ENCODE results near the gene JAKMIP2. TPM values are rescaled to one million over a fixed set of nuclear protein-coding genes. Genes with fewer than 3 reads are reported as not detected.

The JAKMIP2 gene
- polyA plus RNA-seq, 1 donor from 2014 or later = 46.3 TPM

DNA sequence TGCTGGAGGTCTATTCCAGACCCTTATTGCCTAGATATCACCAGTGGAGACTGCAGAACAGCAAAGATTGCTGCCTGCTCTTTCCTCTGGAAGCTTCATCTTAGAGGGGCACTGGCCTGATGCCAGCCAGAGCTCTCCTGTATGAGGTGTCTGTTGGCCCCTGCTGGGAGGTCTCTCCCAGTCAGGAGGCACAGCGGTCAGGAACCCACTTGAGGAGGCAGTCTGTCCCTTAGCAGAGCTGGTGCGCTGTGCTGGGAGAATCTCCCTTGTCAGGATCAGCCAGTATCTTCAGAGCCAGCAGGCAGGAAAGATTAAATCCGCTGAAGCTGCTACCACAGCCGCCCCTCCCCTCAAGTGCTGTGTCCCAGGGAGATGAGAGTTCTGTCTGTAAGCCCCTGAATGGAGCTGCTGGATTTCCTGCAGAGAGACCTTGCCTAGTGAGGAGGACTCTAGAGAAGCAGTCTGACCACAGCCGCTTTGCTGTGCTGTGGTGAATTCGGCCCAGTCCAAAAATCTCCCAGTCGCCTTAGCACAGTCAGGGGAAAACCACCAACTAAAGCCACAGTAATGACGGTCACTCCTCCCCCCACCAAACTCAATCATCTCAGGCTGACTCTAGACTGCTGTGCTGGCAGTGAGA lies 124.1 kb downstream of the JAKMIP2 start:
- no peaks in the 10 kb centered on the region for H4K20me1 ChIP-seq (ENCODE audit: insufficient read depth)
- H3K36me3 ChIP-seq (ENCODE audit: insufficient read depth, low read length) = peaks cover 14% of the 10 kb centered on the region
- H3K4me3 ChIP-seq (ENCODE audit: low read length) = no peak overlapping the region
- H3K4me2 ChIP-seq (ENCODE audit: low read length) = no peak overlapping the region
- no peak overlapping the region for H2AFZ ChIP-seq (ENCODE audit: low read depth, low read length)
- H3K27ac ChIP-seq (ENCODE audit: low read length) = no peak overlapping the region
- H3K9me2 ChIP-seq (ENCODE audit: insufficient read depth, low read length) = no peaks in the 10 kb centered on the region
- TF ChIP-seq SMC3 (conservative IDR thresholded peaks at IDR 0.05; ENCODE audit: poor library complexity) = no peak
- no peak overlapping the region for H3K9ac ChIP-seq (ENCODE audit: low read length)
- no peaks in the 10 kb centered on the region for H3K79me2 ChIP-seq (replicated peaks; ENCODE audit: insufficient read depth, low read length)
- no peaks in the 10 kb centered on the region for H3F3A ChIP-seq (ENCODE audit: insufficient read depth, low read length, poor library complexity, severe bottlenecking)
- H3K9me3 ChIP-seq (ENCODE audit: low read length) = peaks cover 9% of the 10 kb centered on the region
- no peaks in the 10 kb centered on the region for H3K27me3 ChIP-seq (ENCODE audit: insufficient read depth, low read depth, low read length)

DNA sequence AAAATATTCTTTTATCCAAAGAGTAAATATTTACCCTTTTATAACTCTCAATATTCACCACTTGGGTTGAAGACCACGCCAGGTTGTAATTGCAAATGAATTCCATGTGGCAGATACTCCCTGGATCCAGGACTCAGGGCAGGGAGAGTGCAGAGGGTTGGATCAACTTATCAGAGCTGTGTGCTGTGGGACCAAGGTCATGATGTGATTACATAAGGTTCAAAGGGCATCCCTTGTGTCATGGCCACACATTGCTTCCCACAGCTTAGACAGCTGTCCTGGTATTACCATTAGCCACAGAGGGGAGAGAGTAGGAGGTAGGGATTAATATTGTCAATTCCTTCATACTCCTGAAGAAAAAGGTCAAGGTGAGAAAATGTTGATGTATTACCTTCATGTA lies 133.9 kb downstream of the JAKMIP2 start:
- no peaks in the 10 kb centered on the region for H3K9me3 ChIP-seq (ENCODE audit: low read length)
- no peaks in the 10 kb centered on the region for H4K20me1 ChIP-seq (ENCODE audit: insufficient read depth)
- no peak overlapping the region for H3K4me3 ChIP-seq (ENCODE audit: low read length)
- H3K27me3 ChIP-seq (ENCODE audit: insufficient read depth, low read depth, low read length) = no peaks in the 10 kb centered on the region
- no peaks in the 10 kb centered on the region for H3F3A ChIP-seq (ENCODE audit: insufficient read depth, low read length, poor library complexity, severe bottlenecking)
- H3K79me2 ChIP-seq (replicated peaks; ENCODE audit: insufficient read depth, low read length) = no peaks in the 10 kb centered on the region
- no peaks in the 10 kb centered on the region for H3K9me2 ChIP-seq (ENCODE audit: insufficient read depth, low read length)
- H3K27ac ChIP-seq (ENCODE audit: low read length) = no peak overlapping the region
- no peak overlapping the region for H2AFZ ChIP-seq (ENCODE audit: low read depth, low read length)
- TF ChIP-seq SMC3 (conservative IDR thresholded peaks at IDR 0.05; ENCODE audit: poor library complexity) (no peak), EP300 (conservative IDR thresholded peaks at IDR 0.05; ENCODE audit: poor library complexity, severe bottlenecking) (no peak), POLR2AphosphoS5 (IDR thresholded peaks at IDR 0.05) (no peak), EZH2 (IDR thresholded peaks at IDR 0.05; ENCODE audit: borderline replicate concordance, insufficient read depth, low read length, poor library complexity, severe bottlenecking) (no peak), TAF1 (IDR thresholded peaks at IDR 0.05; ENCODE audit: low read depth) (no peak), RAD21 (conservative IDR thresholded peaks at IDR 0.05) (no peak), MXI1 (conservative IDR thresholded peaks at IDR 0.05; ENCODE audit: poor library complexity, severe bottlenecking) (no peak)
- TF ChIP-seq, protein P1, sequence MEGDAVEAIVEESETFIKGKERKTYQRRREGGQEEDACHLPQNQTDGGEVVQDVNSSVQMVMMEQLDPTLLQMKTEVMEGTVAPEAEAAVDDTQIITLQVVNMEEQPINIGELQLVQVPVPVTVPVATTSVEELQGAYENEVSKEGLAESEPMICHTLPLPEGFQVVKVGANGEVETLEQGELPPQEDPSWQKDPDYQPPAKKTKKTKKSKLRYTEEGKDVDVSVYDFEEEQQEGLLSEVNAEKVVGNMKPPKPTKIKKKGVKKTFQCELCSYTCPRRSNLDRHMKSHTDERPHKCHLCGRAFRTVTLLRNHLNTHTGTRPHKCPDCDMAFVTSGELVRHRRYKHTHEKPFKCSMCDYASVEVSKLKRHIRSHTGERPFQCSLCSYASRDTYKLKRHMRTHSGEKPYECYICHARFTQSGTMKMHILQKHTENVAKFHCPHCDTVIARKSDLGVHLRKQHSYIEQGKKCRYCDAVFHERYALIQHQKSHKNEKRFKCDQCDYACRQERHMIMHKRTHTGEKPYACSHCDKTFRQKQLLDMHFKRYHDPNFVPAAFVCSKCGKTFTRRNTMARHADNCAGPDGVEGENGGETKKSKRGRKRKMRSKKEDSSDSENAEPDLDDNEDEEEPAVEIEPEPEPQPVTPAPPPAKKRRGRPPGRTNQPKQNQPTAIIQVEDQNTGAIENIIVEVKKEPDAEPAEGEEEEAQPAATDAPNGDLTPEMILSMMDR (IDR thresholded peaks at IDR 0.05; ENCODE audit: poor library complexity, severe bottlenecking) = no peak
- TF ChIP-seq, protein P2, sequence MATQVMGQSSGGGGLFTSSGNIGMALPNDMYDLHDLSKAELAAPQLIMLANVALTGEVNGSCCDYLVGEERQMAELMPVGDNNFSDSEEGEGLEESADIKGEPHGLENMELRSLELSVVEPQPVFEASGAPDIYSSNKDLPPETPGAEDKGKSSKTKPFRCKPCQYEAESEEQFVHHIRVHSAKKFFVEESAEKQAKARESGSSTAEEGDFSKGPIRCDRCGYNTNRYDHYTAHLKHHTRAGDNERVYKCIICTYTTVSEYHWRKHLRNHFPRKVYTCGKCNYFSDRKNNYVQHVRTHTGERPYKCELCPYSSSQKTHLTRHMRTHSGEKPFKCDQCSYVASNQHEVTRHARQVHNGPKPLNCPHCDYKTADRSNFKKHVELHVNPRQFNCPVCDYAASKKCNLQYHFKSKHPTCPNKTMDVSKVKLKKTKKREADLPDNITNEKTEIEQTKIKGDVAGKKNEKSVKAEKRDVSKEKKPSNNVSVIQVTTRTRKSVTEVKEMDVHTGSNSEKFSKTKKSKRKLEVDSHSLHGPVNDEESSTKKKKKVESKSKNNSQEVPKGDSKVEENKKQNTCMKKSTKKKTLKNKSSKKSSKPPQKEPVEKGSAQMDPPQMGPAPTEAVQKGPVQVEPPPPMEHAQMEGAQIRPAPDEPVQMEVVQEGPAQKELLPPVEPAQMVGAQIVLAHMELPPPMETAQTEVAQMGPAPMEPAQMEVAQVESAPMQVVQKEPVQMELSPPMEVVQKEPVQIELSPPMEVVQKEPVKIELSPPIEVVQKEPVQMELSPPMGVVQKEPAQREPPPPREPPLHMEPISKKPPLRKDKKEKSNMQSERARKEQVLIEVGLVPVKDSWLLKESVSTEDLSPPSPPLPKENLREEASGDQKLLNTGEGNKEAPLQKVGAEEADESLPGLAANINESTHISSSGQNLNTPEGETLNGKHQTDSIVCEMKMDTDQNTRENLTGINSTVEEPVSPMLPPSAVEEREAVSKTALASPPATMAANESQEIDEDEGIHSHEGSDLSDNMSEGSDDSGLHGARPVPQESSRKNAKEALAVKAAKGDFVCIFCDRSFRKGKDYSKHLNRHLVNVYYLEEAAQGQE (IDR thresholded peaks at IDR 0.05; ENCODE audit: borderline replicate concordance) = no peak
- no peak overlapping the region for H3K9ac ChIP-seq (ENCODE audit: low read length)
- peaks cover 36% of the 10 kb centered on the region for H3K36me3 ChIP-seq (ENCODE audit: insufficient read depth, low read length)
- H3K4me2 ChIP-seq (ENCODE audit: low read length) = no peak overlapping the region
